ENCODE results near the gene WDFY4. TPM values are rescaled to one million over a fixed set of nuclear protein-coding genes. Genes with fewer than 3 reads are reported as not detected.

WDFY4 gene
- total and polyA plus RNA-seq, 2 experiments from 2014 or later: 0.14 TPM; not detected in 1

- Mint-ChIP-seq H3K27ac (no peak overlapping the region), H3K4me3 (no peak overlapping the region), H3K27me3 (ENCODE audit: insufficient read depth, low read depth, poor library complexity) (peaks cover 2% of the 10 kb centered on the region), H3K36me3 (ENCODE audit: low read depth) (no peaks in the 10 kb centered on the region), H3K4me1 (peaks cover 10% of the 10 kb centered on the region; the same call in 2 of the 3 replicates), H3K9me3 (no peaks in the 10 kb centered on the region)
- H3K9me2 ChIP-seq (ENCODE audit: insufficient read depth): no peaks in the 10 kb centered on the region
- DNase-seq (ENCODE audit: low spot score) (no peak), ATAC-seq (no peak)
- no peaks in the 10 kb centered on the region for H3K79me2 ChIP-seq (replicated peaks; ENCODE audit: insufficient read depth)
- H3K27me3 ChIP-seq (ENCODE audit: insufficient read depth): no peaks in the 10 kb centered on the region
- H3K4me3 ChIP-seq: no peak overlapping the region
- no peak overlapping the region for H3K4me2 ChIP-seq
- no peaks in the 10 kb centered on the region for H3F3A ChIP-seq (replicated peaks; ENCODE audit: low read depth)
- no peak overlapping the region for H3K27ac ChIP-seq (ENCODE audit: low read depth)
- no peaks in the 10 kb centered on the region for H4K20me1 ChIP-seq (replicated peaks; ENCODE audit: insufficient read depth)
- no peaks in the 10 kb centered on the region for H3K36me3 ChIP-seq (ENCODE audit: insufficient read depth)
- H3K4me1 ChIP-seq (ENCODE audit: insufficient read depth): no peaks in the 10 kb centered on the region
- H2AFZ ChIP-seq: no peak overlapping the region
- TF ChIP-seq POLR2AphosphoS5 (IDR thresholded peaks at IDR 0.05; ENCODE audit: low read depth) (no peak), CREB1 (CRISPR knock-in tag; IDR thresholded peaks at IDR 0.05; ENCODE audit: low read depth) (no peak), ZNF331 (CRISPR knock-in tag; IDR thresholded peaks at IDR 0.05; ENCODE audit: low read depth) (no peak), CTCF (conservative IDR thresholded peaks at IDR 0.05; ENCODE audit: low read depth in 2 of 2) (no peak), STAT1 (IDR thresholded peaks at IDR 0.05; ENCODE audit: unreplicated experiment) (no peak), REST (IDR thresholded peaks at IDR 0.05; ENCODE audit: unreplicated experiment) (no peak), EZH2phosphoT487 (IDR thresholded peaks at IDR 0.05; ENCODE audit: unreplicated experiment) (no peak), EZH2 (IDR thresholded peaks at IDR 0.05; ENCODE audit: low read depth, unreplicated experiment) (no peak), JUNB (IDR thresholded peaks at IDR 0.05; ENCODE audit: unreplicated experiment) (no peak), ZNF462 (CRISPR knock-in tag; IDR thresholded peaks at IDR 0.05) (no peak), ETS1 (IDR thresholded peaks at IDR 0.05) (no peak), ZNF114 (CRISPR knock-in tag; IDR thresholded peaks at IDR 0.05) (no peak), NANOG (IDR thresholded peaks at IDR 0.05; ENCODE audit: borderline replicate concordance) (no peak)
Measured at GRCh38 chr10:48843198-48843597, 158.5 kb downstream of the WDFY4 start.
